Measurements from ENCODE around the gene PSTPIP1. TPM values are rescaled to one million over a fixed set of nuclear protein-coding genes. Genes with fewer than 3 reads are reported as not detected.

Gene PSTPIP1
- total and polyA plus RNA-seq, 2 of the 4 experiments (the other 2 are of a cell fraction): 0.36 to 1.1 TPM

DNA sequence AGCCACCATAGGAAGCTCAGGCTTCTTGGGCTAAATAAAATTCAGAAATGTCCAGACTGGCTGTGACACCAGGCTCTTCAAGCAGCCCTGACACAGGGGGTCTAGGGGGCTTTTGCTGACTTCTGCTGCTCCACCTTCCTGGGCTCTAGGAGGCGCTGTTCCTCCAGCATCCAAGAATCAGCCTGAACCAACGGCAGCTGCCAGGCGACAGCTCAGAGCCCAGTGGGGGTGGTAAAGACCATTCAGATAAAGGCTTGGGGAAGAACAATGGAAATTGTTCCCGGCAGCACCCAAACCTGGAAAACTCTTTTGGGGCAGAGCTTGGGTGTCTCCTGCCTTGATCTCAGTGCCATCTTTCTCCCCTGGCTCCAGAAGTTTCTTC is 21.6 kb upstream of the PSTPIP1 start:
- CTCF ChIA-PET: interaction anchor here (0.6 to 1.4 kb wide), 2 partner anchors 9 to 172 kb away, joined by 4 to 5 read pairs; no protein-coding TSS in a partner anchor

More for the DNA sequence above, 21.6 kb upstream of the PSTPIP1 start:
- H3K14ac ChIP-seq (replicated peaks; ENCODE audit: low read depth, low read length): no peak overlapping the region
- H3K23ac ChIP-seq (ENCODE audit: low read depth, low read length): no peak overlapping the region
- H2BK5ac ChIP-seq (ENCODE audit: low read depth, low read length, poor library complexity, severe bottlenecking): no peak overlapping the region
- H2AFZ ChIP-seq (replicated peaks; ENCODE audit: low read length, poor library complexity): no peak overlapping the region
- no peak overlapping the region for H3K4me3 ChIP-seq (ENCODE audit: insufficient read depth, low read depth, low read length)
- no peak for TF ChIP-seq CHD1 (IDR thresholded peaks at IDR 0.05; ENCODE audit: low read depth, low read length)
- TF ChIP-seq, protein P1, sequence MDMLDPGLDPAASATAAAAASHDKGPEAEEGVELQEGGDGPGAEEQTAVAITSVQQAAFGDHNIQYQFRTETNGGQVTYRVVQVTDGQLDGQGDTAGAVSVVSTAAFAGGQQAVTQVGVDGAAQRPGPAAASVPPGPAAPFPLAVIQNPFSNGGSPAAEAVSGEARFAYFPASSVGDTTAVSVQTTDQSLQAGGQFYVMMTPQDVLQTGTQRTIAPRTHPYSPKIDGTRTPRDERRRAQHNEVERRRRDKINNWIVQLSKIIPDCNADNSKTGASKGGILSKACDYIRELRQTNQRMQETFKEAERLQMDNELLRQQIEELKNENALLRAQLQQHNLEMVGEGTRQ (IDR thresholded peaks at IDR 0.05; ENCODE audit: low read depth, low read length): no peak
- no peak for TF ChIP-seq RFX5 (IDR thresholded peaks at IDR 0.05; ENCODE audit: low read depth, low read length)
- TF ChIP-seq, protein P2, sequence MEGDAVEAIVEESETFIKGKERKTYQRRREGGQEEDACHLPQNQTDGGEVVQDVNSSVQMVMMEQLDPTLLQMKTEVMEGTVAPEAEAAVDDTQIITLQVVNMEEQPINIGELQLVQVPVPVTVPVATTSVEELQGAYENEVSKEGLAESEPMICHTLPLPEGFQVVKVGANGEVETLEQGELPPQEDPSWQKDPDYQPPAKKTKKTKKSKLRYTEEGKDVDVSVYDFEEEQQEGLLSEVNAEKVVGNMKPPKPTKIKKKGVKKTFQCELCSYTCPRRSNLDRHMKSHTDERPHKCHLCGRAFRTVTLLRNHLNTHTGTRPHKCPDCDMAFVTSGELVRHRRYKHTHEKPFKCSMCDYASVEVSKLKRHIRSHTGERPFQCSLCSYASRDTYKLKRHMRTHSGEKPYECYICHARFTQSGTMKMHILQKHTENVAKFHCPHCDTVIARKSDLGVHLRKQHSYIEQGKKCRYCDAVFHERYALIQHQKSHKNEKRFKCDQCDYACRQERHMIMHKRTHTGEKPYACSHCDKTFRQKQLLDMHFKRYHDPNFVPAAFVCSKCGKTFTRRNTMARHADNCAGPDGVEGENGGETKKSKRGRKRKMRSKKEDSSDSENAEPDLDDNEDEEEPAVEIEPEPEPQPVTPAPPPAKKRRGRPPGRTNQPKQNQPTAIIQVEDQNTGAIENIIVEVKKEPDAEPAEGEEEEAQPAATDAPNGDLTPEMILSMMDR (conservative IDR thresholded peaks at IDR 0.05; ENCODE audit: low read depth, low read length): peak; percentile 44
- TF ChIP-seq RAD21 (IDR thresholded peaks at IDR 0.05; ENCODE audit: low read length): peak; percentile 55
- TF ChIP-seq SMC3 (IDR thresholded peaks at IDR 0.05; ENCODE audit: low read depth, low read length): 0 out of 2 replicates have a peak, but pooled peaks have one; percentile 16
- TF ChIP-seq FOS (IDR thresholded peaks at IDR 0.05; ENCODE audit: low read depth, low read length): no peak
- TF ChIP-seq, protein P3, sequence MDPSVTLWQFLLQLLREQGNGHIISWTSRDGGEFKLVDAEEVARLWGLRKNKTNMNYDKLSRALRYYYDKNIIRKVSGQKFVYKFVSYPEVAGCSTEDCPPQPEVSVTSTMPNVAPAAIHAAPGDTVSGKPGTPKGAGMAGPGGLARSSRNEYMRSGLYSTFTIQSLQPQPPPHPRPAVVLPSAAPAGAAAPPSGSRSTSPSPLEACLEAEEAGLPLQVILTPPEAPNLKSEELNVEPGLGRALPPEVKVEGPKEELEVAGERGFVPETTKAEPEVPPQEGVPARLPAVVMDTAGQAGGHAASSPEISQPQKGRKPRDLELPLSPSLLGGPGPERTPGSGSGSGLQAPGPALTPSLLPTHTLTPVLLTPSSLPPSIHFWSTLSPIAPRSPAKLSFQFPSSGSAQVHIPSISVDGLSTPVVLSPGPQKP (IDR thresholded peaks at IDR 0.05; ENCODE audit: borderline replicate concordance, low read depth, low read length): no peak
- H3K9ac ChIP-seq (ENCODE audit: low read depth, low read length): no peak overlapping the region
- no peaks in the 10 kb centered on the region for H3K9me1 ChIP-seq (ENCODE audit: insufficient read depth, low read length)
- H2AK9ac ChIP-seq (replicated peaks; ENCODE audit: low read depth, low read length, poor library complexity): peak overlapping the region; percentile 55
- BruUV-seq (replicated peaks): no TSS peak
- H3K9me3 ChIP-seq (ENCODE audit: control insufficient read depth, insufficient read depth, low read length): no peaks in the 10 kb centered on the region
- H2AK5ac ChIP-seq (ENCODE audit: low read depth, low read length): no peak overlapping the region
- no peaks in the 10 kb centered on the region for H3K4me1 ChIP-seq (ENCODE audit: control insufficient read depth, insufficient read depth, low read length)
- no peak; the same call in 1 of the 2 replicates for ATAC-seq (ENCODE audit: low read depth)
- no peak overlapping the region for H3K56ac ChIP-seq (ENCODE audit: extremely low read depth, insufficient read depth, low read length)
- no peaks in the 10 kb centered on the region for H3K36me3 ChIP-seq (ENCODE audit: control insufficient read depth, insufficient read depth, low read length)
- H3K18ac ChIP-seq (ENCODE audit: low read depth, low read length): no peak overlapping the region
- H3K27me3 ChIP-seq (ENCODE audit: control insufficient read depth, insufficient read depth, low read length): peaks cover 40% of the 10 kb centered on the region
- in situ Hi-C loops (cut with MboI; ENCODE audit: low sequenced_read_pairs) (no loop called here), dilution Hi-C loops (cut with HindIII; ENCODE audit: low sequenced_read_pairs, unreplicated experiment) (no loop called here), intact Hi-C loops (cut with micrococcal nuclease) (no loop called here)
- no peak overlapping the region for H4K91ac ChIP-seq (ENCODE audit: insufficient read depth, low read depth, low read length)
- H3K27ac ChIP-seq (ENCODE audit: insufficient read depth, low read length): no peak overlapping the region
- no peak overlapping the region for H2BK20ac ChIP-seq (ENCODE audit: low read depth, low read length)
- no peak overlapping the region for H4K8ac ChIP-seq (ENCODE audit: low read depth in 2 of 2, low read length in 2 of 2)
- H3K79me1 ChIP-seq (ENCODE audit: low read depth in 1 of 2, low read length in 2 of 2): no peaks in the 10 kb centered on the region
- no peak overlapping the region for H3K4ac ChIP-seq (ENCODE audit: low read depth, low read length)
- H3K4me2 ChIP-seq (ENCODE audit: low read depth, low read length): no peak overlapping the region
- H4K20me1 ChIP-seq (ENCODE audit: insufficient read depth, low read length): no peaks in the 10 kb centered on the region
- H2BK120ac ChIP-seq (ENCODE audit: low read depth, low read length): no peak overlapping the region
- no peak overlapping the region for H4K5ac ChIP-seq (ENCODE audit: low read depth, low read length)
- POLR2A ChIA-PET (ENCODE audit: unreplicated experiment): no interaction called here
- no CpG with 5 or more reads among the region's 4 CpGs for WGBS, 2 experiments (ENCODE audit: extremely low coverage in 2 of 2, insufficient read length in 1 of 2)
- DNase-seq: peak; percentile 20
- no peak overlapping the region for H2BK15ac ChIP-seq (ENCODE audit: low read depth, low read length)
